H9 (cell line): ENCODE results near the gene ANGEL2. TPM values are rescaled to one million over a fixed set of nuclear protein-coding genes. Genes with fewer than 3 reads are reported as not detected.

Source experiments
- DNase-seq: peaks from one replicate; pipeline ENCODE4 v3.0.0-alpha.2; 2017
- H2AFZ ChIP-seq: one replicate; pipeline ENCODE4 v1.6.1; 2013; ENCODE audit warnings: mild to moderate bottlenecking, low read length, control low read depth, moderate library complexity
- H2AK5ac ChIP-seq: 2 replicates; pipeline ENCODE4 v1.6.1; 2013; ENCODE audit warnings: low read length, control low read depth, mixed read lengths; ENCODE audit not compliant: insufficient read length
- H2BK120ac ChIP-seq: one replicate; pipeline ENCODE4 v1.6.1; 2013; ENCODE audit warnings: low read depth, mild to moderate bottlenecking, low read length, control low read depth, inconsistent platforms; ENCODE audit not compliant: poor library complexity, severe bottlenecking
- H2BK12ac ChIP-seq: 2 replicates; pipeline ENCODE4 v1.6.1; 2013; ENCODE audit warnings: low read length, control low read depth, mixed read lengths, low read depth; ENCODE audit not compliant: insufficient read length
- H2BK15ac ChIP-seq: 2 replicates; pipeline ENCODE4 v1.6.1; 2013; ENCODE audit warnings: low read depth, low read length, control low read depth
- H2BK20ac ChIP-seq: one replicate; pipeline ENCODE4 v1.6.1; 2013; ENCODE audit warnings: low read depth, mild to moderate bottlenecking, low read length, control low read depth, inconsistent platforms; ENCODE audit not compliant: poor library complexity, severe bottlenecking
- H2BK5ac ChIP-seq: 2 replicates; pipeline ENCODE4 v1.6.1; 2013; ENCODE audit warnings: low read length, control low read depth, mixed read lengths; ENCODE audit not compliant: insufficient read length
- H3K14ac ChIP-seq: 2 replicates; pipeline ENCODE4 v1.6.1; 2013; ENCODE audit warnings: low read length, control low read depth; ENCODE audit not compliant: insufficient read depth
- H3K18ac ChIP-seq: 2 replicates; pipeline ENCODE4 v1.6.1; 2013; ENCODE audit warnings: low read depth, mild to moderate bottlenecking, mixed read lengths, low read length, control low read depth; ENCODE audit not compliant: insufficient read length
- H3K23ac ChIP-seq: 2 replicates; pipeline ENCODE4 v1.6.1; 2013; ENCODE audit warnings: low read length, control low read depth, mixed read lengths, low read depth; ENCODE audit not compliant: insufficient read length
- H3K23me2 ChIP-seq: 2 replicates; pipeline ENCODE4 v1.6.1; 2013; ENCODE audit warnings: low read depth, mild to moderate bottlenecking, mixed read lengths, low read length, control low read depth; ENCODE audit not compliant: insufficient read length, poor library complexity, severe bottlenecking
- H3K27ac ChIP-seq: 2 replicates; pipeline ENCODE4 v1.5.1; 2013; ENCODE audit warnings: low read length, control low read depth, mixed read lengths, low read depth; ENCODE audit not compliant: insufficient read length
- H3K27me3 ChIP-seq: 2 replicates; pipeline ENCODE4 v1.6.1; 2013; ENCODE audit warnings: low read length, control low read depth, inconsistent platforms; ENCODE audit not compliant: insufficient read depth
- H3K4ac ChIP-seq: 2 replicates; pipeline ENCODE4 v1.6.1; 2013; ENCODE audit warnings: low read depth, mild to moderate bottlenecking, control low read depth, inconsistent platforms, low read length, moderate library complexity
- H3K4me1 ChIP-seq: 2 replicates; pipeline ENCODE4 v1.6.1; 2013; ENCODE audit warnings: low read length, control low read depth, inconsistent platforms; ENCODE audit not compliant: insufficient read depth
- H3K4me2 ChIP-seq: 2 replicates; pipeline ENCODE4 v1.6.1; 2013; ENCODE audit warnings: low read length, control low read depth, mixed read lengths; ENCODE audit not compliant: insufficient read length, insufficient read depth
- H3K56ac ChIP-seq: 2 replicates; pipeline ENCODE4 v1.6.1; 2013; ENCODE audit warnings: low read depth, mild to moderate bottlenecking, mixed read lengths, low read length, control low read depth; ENCODE audit not compliant: insufficient read length
- H3K79me1 ChIP-seq: 2 replicates; pipeline ENCODE4 v1.6.1; 2013; ENCODE audit warnings: low read depth, mild to moderate bottlenecking, moderate library complexity, low read length, control low read depth, inconsistent platforms; ENCODE audit not compliant: insufficient read depth, poor library complexity, severe bottlenecking
- H3K79me2 ChIP-seq: 2 replicates; pipeline ENCODE4 v1.6.1; 2013; ENCODE audit warnings: low read length, control low read depth, inconsistent platforms; ENCODE audit not compliant: insufficient read depth
- H3K9ac ChIP-seq: 2 replicates; pipeline ENCODE4 v1.6.1; 2013; ENCODE audit warnings: low read length, control low read depth, mixed read lengths; ENCODE audit not compliant: insufficient read length; ENCODE audit errors: extremely low read depth
- H3K9me3 ChIP-seq: one replicate; pipeline ENCODE4 v1.6.1; 2013; ENCODE audit warnings: low read depth, low read length, inconsistent platforms; ENCODE audit not compliant: control insufficient read depth
- H3T11ph ChIP-seq: one replicate; pipeline ENCODE4 v1.6.1; 2013; ENCODE audit warnings: mild to moderate bottlenecking, low read length, control low read depth, inconsistent platforms
- H4K20me1 ChIP-seq: one replicate; pipeline ENCODE4 v1.6.1; 2013; ENCODE audit not compliant: control insufficient read depth, insufficient read length, insufficient read depth
- H4K5ac ChIP-seq: 2 replicates; pipeline ENCODE4 v1.6.1; 2013; ENCODE audit warnings: low read depth, mild to moderate bottlenecking, mixed read lengths, low read length, control low read depth; ENCODE audit not compliant: insufficient read length
- H4K8ac ChIP-seq: replicated peaks from 2 replicates; pipeline ENCODE4 v1.6.1; 2013; ENCODE audit warnings: low read length, control low read depth, mixed read lengths, low read depth; ENCODE audit not compliant: insufficient read length
- H4K91ac ChIP-seq: 2 replicates; pipeline ENCODE4 v1.6.1; 2013; ENCODE audit warnings: low read depth, mild to moderate bottlenecking, moderate library complexity, mixed read lengths, low read length, control low read depth; ENCODE audit not compliant: insufficient read length
- H3K27ac Mint-ChIP-seq, 3 experiments: 2 replicates in 2 of 3; 3 replicates in 1 of 3; pipeline ENCODE4 v1.8.0; 2020 to 2021; ENCODE audit warnings: mixed read lengths in 3 of 3, mild to moderate bottlenecking in 1 of 3, moderate library complexity in 1 of 3
- H3K27me3 Mint-ChIP-seq: 2 replicates; pipeline ENCODE4 v1.8.0; 2021; ENCODE audit warnings: low read depth, mild to moderate bottlenecking, moderate library complexity, mixed read lengths
- H3K36me3 Mint-ChIP-seq, 3 experiments: 2 replicates in 2 of 3; 3 replicates in 1 of 3; pipeline ENCODE4 v1.8.0; 2020 to 2021; ENCODE audit warnings: low read depth in 3 of 3, mixed read lengths in 3 of 3; ENCODE audit not compliant: insufficient read depth in 1 of 3
- H3K4me1 Mint-ChIP-seq, 2 experiments: 2 replicates each; pipeline ENCODE4 v1.8.0; 2020; ENCODE audit warnings: mixed read lengths in 2 of 2
- H3K4me3 Mint-ChIP-seq, 2 experiments: 2 replicates in 1 of 2; 3 replicates in 1 of 2; pipeline ENCODE4 v1.8.0; 2020 to 2021; ENCODE audit warnings: mild to moderate bottlenecking in 2 of 2, mixed read lengths in 2 of 2, moderate library complexity in 1 of 2
- H3K9me3 Mint-ChIP-seq, 2 experiments: 2 replicates in 1 of 2; 3 replicates in 1 of 2; pipeline ENCODE4 v1.8.0; 2020; ENCODE audit warnings: mild to moderate bottlenecking in 2 of 2, mixed read lengths in 2 of 2, moderate library complexity in 1 of 2
- WGBS: extraction: QIAGEN DNeasy Blood & Tissue Kit; methylation state at CpG from one replicate; pipeline ENCODE4 v1.1.7; 2013; ENCODE audit warnings: missing lambda C conversion rate, low lambda C conversion rate, mixed read lengths; ENCODE audit not compliant: insufficient read length; ENCODE audit errors: extremely low coverage; 5-methylcytosine and 5-hydroxymethylcytosine counted together
- total RNA-seq: library from RNA; stranded (reverse); gene quantifications from 2 replicates; pipeline ENCODE4 v1.2.1, GENCODE V29; 2021
- TF ChIP-seq, protein P1 (sequence below): fragments of 200-600 bp; sonication (generic); conservative IDR thresholded peaks from 3 replicates; pipeline ENCODE4 v1.8.0; 2021; ENCODE audit warnings: antibody characterized with exemption, mild to moderate bottlenecking

The ANGEL2 gene
- total RNA-seq, 1 experiment from 2014 or later, result 47.8 TPM

- no CpG with 5 or more reads among the region's 11 CpGs for WGBS
- H3K4me2 ChIP-seq, result no peak overlapping the region
These were observed 34.6 kb downstream of the ANGEL2 start for GRCh38 chr1:212981025-212981495.

More at GRCh38 chr1:212981025-212981495, 34.6 kb downstream of the ANGEL2 start:
- H3T11ph ChIP-seq, result no peak overlapping the region
- Mint-ChIP-seq H3K4me1 (peaks cover 49 to 51% of the 10 kb centered on the region in 2 experiments), H3K36me3 (peaks cover 53 to 96% (median 59%) of the 10 kb centered on the region in 3 experiments), H3K27me3 (no peaks in the 10 kb centered on the region; the same call in 1 of the 2 replicates), H3K27ac (0 out of 7 replicates have a peak overlapping the region, but pooled peaks of 1 of the 3 experiments have one; percentile 87), H3K9me3 (no peaks in the 10 kb centered on the region), H3K4me3 (no peak overlapping the region)
- H3K4ac ChIP-seq, result no peak overlapping the region
- H3K79me2 ChIP-seq, result no peaks in the 10 kb centered on the region
- H3K4me1 ChIP-seq, result peaks cover 7% of the 10 kb centered on the region; the same call in 1 of the 2 replicates
- H2BK15ac ChIP-seq, result no peak overlapping the region
- TF ChIP-seq, protein P1, sequence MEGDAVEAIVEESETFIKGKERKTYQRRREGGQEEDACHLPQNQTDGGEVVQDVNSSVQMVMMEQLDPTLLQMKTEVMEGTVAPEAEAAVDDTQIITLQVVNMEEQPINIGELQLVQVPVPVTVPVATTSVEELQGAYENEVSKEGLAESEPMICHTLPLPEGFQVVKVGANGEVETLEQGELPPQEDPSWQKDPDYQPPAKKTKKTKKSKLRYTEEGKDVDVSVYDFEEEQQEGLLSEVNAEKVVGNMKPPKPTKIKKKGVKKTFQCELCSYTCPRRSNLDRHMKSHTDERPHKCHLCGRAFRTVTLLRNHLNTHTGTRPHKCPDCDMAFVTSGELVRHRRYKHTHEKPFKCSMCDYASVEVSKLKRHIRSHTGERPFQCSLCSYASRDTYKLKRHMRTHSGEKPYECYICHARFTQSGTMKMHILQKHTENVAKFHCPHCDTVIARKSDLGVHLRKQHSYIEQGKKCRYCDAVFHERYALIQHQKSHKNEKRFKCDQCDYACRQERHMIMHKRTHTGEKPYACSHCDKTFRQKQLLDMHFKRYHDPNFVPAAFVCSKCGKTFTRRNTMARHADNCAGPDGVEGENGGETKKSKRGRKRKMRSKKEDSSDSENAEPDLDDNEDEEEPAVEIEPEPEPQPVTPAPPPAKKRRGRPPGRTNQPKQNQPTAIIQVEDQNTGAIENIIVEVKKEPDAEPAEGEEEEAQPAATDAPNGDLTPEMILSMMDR, result no peak
- no peak overlapping the region for H2BK12ac ChIP-seq
- no peaks in the 10 kb centered on the region for H4K20me1 ChIP-seq
- H2BK20ac ChIP-seq, result no peak overlapping the region
- no peak overlapping the region for H3K56ac ChIP-seq
- no peak overlapping the region for H3K23ac ChIP-seq
- peak; percentile 52 for DNase-seq
- H3K23me2 ChIP-seq, result no peaks in the 10 kb centered on the region
- no peak overlapping the region for H4K91ac ChIP-seq
- H3K18ac ChIP-seq, result no peak overlapping the region
- H3K27ac ChIP-seq, result no peak overlapping the region
- no peak overlapping the region for H2AFZ ChIP-seq
- no peak overlapping the region for H4K8ac ChIP-seq
- H3K79me1 ChIP-seq, result no peaks in the 10 kb centered on the region
- no peak overlapping the region for H4K5ac ChIP-seq
- no peaks in the 10 kb centered on the region for H3K9me3 ChIP-seq
- H3K27me3 ChIP-seq, result no peaks in the 10 kb centered on the region
- no peak overlapping the region for H3K14ac ChIP-seq
- H2BK5ac ChIP-seq, result no peak overlapping the region
- H2BK120ac ChIP-seq, result no peak overlapping the region
- H2AK5ac ChIP-seq, result no peak overlapping the region
- H3K9ac ChIP-seq, result no peak overlapping the region
